H1 (cell line): ENCODE data around the gene FAM174B. TPM values are rescaled to one million over a fixed set of nuclear protein-coding genes. Genes with fewer than 3 reads are reported as not detected.
A peak's percentile ranks its signal among the peaks of the same experiment; 100 is the strongest.

Experiments used
- CTCF ChIA-PET: fragments of 300-600 bp; sonication (Branson Sonifier 250); formaldehyde crosslinking; loops from one replicate; lab custom pipeline; 2021; ENCODE audit not compliant: partially characterized antibody; lab: Charles Lee
- POLR2A ChIA-PET: fragments of 300-600 bp; sonication (Branson Sonifier 250); formaldehyde crosslinking; loops from one replicate; lab custom pipeline; 2021; ENCODE audit warnings: inconsistent platforms; ENCODE audit not compliant: partially characterized antibody; lab: Charles Lee
- DNase-seq, 2 experiments: peaks; one replicate each; pipeline versions ENCODE4 v3.0.0 to v3.0.0-alpha.2; 2010 to 2022; ENCODE audit warnings: low spot score in 2 of 2, low read depth in 1 of 2, mixed read lengths in 1 of 2
- FAIRE-seq: peaks from 2 replicates; lab custom pipeline; 2011; peaks lifted over from hg19 to GRCh38; lab: Jason Lieb, UNC
- H2AFZ ChIP-seq: 2 replicates; pipeline ENCODE4 v1.8.1; 2012; ENCODE audit warnings: low read length, inconsistent platforms
- H2AK5ac ChIP-seq: 2 replicates; pipeline ENCODE4 v1.6.1; 2013; ENCODE audit warnings: low read depth, low read length
- H2BK120ac ChIP-seq: replicated peaks from 2 replicates; pipeline ENCODE3; 2013; ENCODE audit warnings: low read depth, low read length, inconsistent platforms
- H2BK12ac ChIP-seq: 2 replicates; pipeline ENCODE4 v1.6.1; 2013; ENCODE audit warnings: low read depth, low read length
- H2BK15ac ChIP-seq: 2 replicates; pipeline ENCODE4 v1.6.1; 2013; ENCODE audit warnings: low read length
- H2BK20ac ChIP-seq: 2 replicates; pipeline ENCODE4 v1.6.1; 2013; ENCODE audit warnings: low read length
- H2BK5ac ChIP-seq: 2 replicates; pipeline ENCODE4 v1.6.1; 2013; ENCODE audit warnings: low read depth, low read length
- H3K14ac ChIP-seq: 2 replicates; pipeline ENCODE4 v1.6.1; 2013; ENCODE audit warnings: inconsistent platforms; ENCODE audit not compliant: insufficient read length
- H3K18ac ChIP-seq: 2 replicates; pipeline ENCODE4 v1.6.1; 2013; ENCODE audit warnings: low read length; ENCODE audit errors: extremely low read depth
- H3K23ac ChIP-seq: 2 replicates; pipeline ENCODE4 v1.6.1; 2013; ENCODE audit warnings: inconsistent platforms; ENCODE audit not compliant: insufficient read length
- H3K23me2 ChIP-seq: 2 replicates; pipeline ENCODE4 v1.6.1; 2013; ENCODE audit warnings: low read depth, low read length
- H3K27ac ChIP-seq: 2 replicates; pipeline ENCODE4 v1.6.1; 2011; ENCODE audit warnings: low read depth, low read length, inconsistent platforms
- H3K27me3 ChIP-seq, 4 experiments: replicated peaks in 1 of 4; 1 replicate in 1 of 4; 2 replicates in 3 of 4; pipeline versions ENCODE4 v1.6.1 to v1.8.1; 2011 to 2013; ENCODE audit warnings: low read length in 3 of 4, mild to moderate bottlenecking in 3 of 4, inconsistent platforms in 2 of 4, mixed read lengths in 2 of 4, moderate library complexity in 1 of 4; ENCODE audit not compliant: control insufficient read depth in 3 of 4, insufficient read depth in 3 of 4; ENCODE audit errors: extremely low read depth in 1 of 4
- H3K36me3 ChIP-seq, 4 experiments: 2 replicates each; pipeline versions ENCODE4 v1.6.1 to v1.8.1; 2011 to 2013; ENCODE audit warnings: mild to moderate bottlenecking in 4 of 4, low read length in 3 of 4, moderate library complexity in 2 of 4, control low read depth in 1 of 4, inconsistent platforms in 1 of 4; ENCODE audit not compliant: insufficient read depth in 4 of 4, control insufficient read depth in 2 of 4
- H3K4ac ChIP-seq: replicated peaks from 2 replicates; pipeline ENCODE3; 2013; ENCODE audit warnings: low read length, low read depth, mixed read lengths, inconsistent platforms; ENCODE audit not compliant: insufficient read length
- H3K4me1 ChIP-seq, 4 experiments: replicated peaks in 1 of 4; 1 replicate in 1 of 4; 2 replicates in 3 of 4; pipeline versions ENCODE4 v1.6.1 to v1.8.1; 2011 to 2013; ENCODE audit warnings: low read length in 3 of 4, inconsistent platforms in 2 of 4, mixed read lengths in 1 of 4; ENCODE audit not compliant: insufficient read depth in 4 of 4, control insufficient read depth in 3 of 4
- H3K4me2 ChIP-seq, 2 experiments: 2 replicates each; pipeline versions ENCODE4 v1.6.1 to v1.8.1; 2011 to 2013; ENCODE audit warnings: low read depth in 2 of 2, low read length in 2 of 2, control low read depth in 1 of 2, inconsistent platforms in 1 of 2, mild to moderate bottlenecking in 1 of 2; ENCODE audit not compliant: insufficient read depth in 1 of 2
- H3K4me3 ChIP-seq, 4 experiments: fragments of 200-600, 300-600 bp in 1 of 4; sonication (generic), shearing (Covaris generic), sonication (Bioruptor Twin) in 1 of 4; 2 replicates each; pipeline versions ENCODE4 v1.5.1 to v1.8.1; 2011 to 2016; ENCODE audit warnings: low read length in 4 of 4, low read depth in 3 of 4, control low read depth in 2 of 4, inconsistent platforms in 2 of 4, mild to moderate bottlenecking in 2 of 4, mixed read lengths in 1 of 4, moderate library complexity in 1 of 4; ENCODE audit not compliant: insufficient read depth in 2 of 4; ENCODE audit errors: extremely low read depth in 1 of 4
- H3K56ac ChIP-seq: replicated peaks from 2 replicates; pipeline ENCODE3; 2013; ENCODE audit warnings: low read depth, mild to moderate bottlenecking, mixed read lengths, low read length, inconsistent platforms; ENCODE audit not compliant: insufficient read length
- H3K79me1 ChIP-seq: 2 replicates; pipeline ENCODE4 v1.6.1; 2013; ENCODE audit warnings: low read depth, low read length, control low read depth
- H3K79me2 ChIP-seq, 2 experiments: 2 replicates each; pipeline versions ENCODE4 v1.6.1 to v1.8.1; 2012 to 2013; ENCODE audit warnings: low read length in 2 of 2, mild to moderate bottlenecking in 2 of 2, inconsistent platforms in 1 of 2; ENCODE audit not compliant: insufficient read depth in 2 of 2, control insufficient read depth in 1 of 2
- H3K9ac ChIP-seq, 4 experiments: replicated peaks in 1 of 4; 1 replicate in 1 of 4; 2 replicates in 3 of 4; pipeline versions ENCODE4 v1.6.1 to v1.8.1; 2011 to 2013; ENCODE audit warnings: low read depth in 3 of 4, low read length in 3 of 4, control low read depth in 2 of 4, mild to moderate bottlenecking in 2 of 4, moderate library complexity in 2 of 4, inconsistent platforms in 1 of 4; ENCODE audit errors: extremely low read depth in 1 of 4
- H3K9me3 ChIP-seq, 2 experiments: 2 replicates each; pipeline versions ENCODE4 v1.6.1 to v1.8.1; 2012 to 2013; ENCODE audit warnings: mild to moderate bottlenecking in 2 of 2, moderate library complexity in 2 of 2, control low read depth in 1 of 2, inconsistent platforms in 1 of 2, low read depth in 1 of 2, low read length in 1 of 2, mixed read lengths in 1 of 2; ENCODE audit not compliant: insufficient read depth in 2 of 2
- H4K20me1 ChIP-seq, 2 experiments: replicated peaks in 1 of 2; 2 replicates each; pipeline versions ENCODE3 to v1.8.1; 2011 to 2013; ENCODE audit warnings: inconsistent platforms in 2 of 2, low read length in 2 of 2, mild to moderate bottlenecking in 1 of 2; ENCODE audit not compliant: insufficient read depth in 2 of 2, control insufficient read depth in 1 of 2
- H4K5ac ChIP-seq: 2 replicates; pipeline ENCODE4 v1.6.1; 2013; ENCODE audit warnings: low read length, low read depth, mixed read lengths, inconsistent platforms; ENCODE audit not compliant: insufficient read length
- H4K8ac ChIP-seq: 2 replicates; pipeline ENCODE4 v1.8.0; 2013; ENCODE audit warnings: mild to moderate bottlenecking, moderate library complexity, low read length, inconsistent platforms; ENCODE audit not compliant: insufficient read depth; ENCODE audit errors: extremely low read depth
- H4K91ac ChIP-seq: replicated peaks from 2 replicates; pipeline ENCODE3; 2013; ENCODE audit warnings: low read length, mixed read lengths, inconsistent platforms; ENCODE audit not compliant: insufficient read length
- BACH1 ChIP-seq: IDR thresholded peaks from 2 replicates; pipeline ENCODE4 v1.6.1; 2012; ENCODE audit warnings: low read length, improper control_type of control experiment
- EZH2 ChIP-seq: fragments of 200-600 bp; sonication (generic); IDR thresholded peaks from 2 replicates; pipeline ENCODE4 v1.7.1; 2012; ENCODE audit warnings: low read depth, mild to moderate bottlenecking, moderate library complexity, low read length, inconsistent platforms; ENCODE audit not compliant: severe bottlenecking
- JUND ChIP-seq: IDR thresholded peaks from 2 replicates; pipeline ENCODE4 v1.6.1; 2011; ENCODE audit warnings: mild to moderate bottlenecking, improper control_type of control experiment, low read length
- NANOG ChIP-seq: IDR thresholded peaks from 2 replicates; pipeline ENCODE4 v1.6.1; 2011; ENCODE audit warnings: low read length, low read depth, mild to moderate bottlenecking, inconsistent platforms; ENCODE audit not compliant: insufficient read depth, poor library complexity, severe bottlenecking
- POLR2AphosphoS5 ChIP-seq: IDR thresholded peaks from 2 replicates; pipeline ENCODE4 v1.6.1; 2011; ENCODE audit warnings: low read depth, low read length
- RNF2 ChIP-seq: fragments of 200-900, 300-1000 bp; sonication (generic); IDR thresholded peaks from 2 replicates; pipeline ENCODE4 v1.7.1; 2016; ENCODE audit warnings: borderline replicate concordance, low read depth, mild to moderate bottlenecking, antibody characterized with exemption, low read length; ENCODE audit not compliant: poor library complexity, severe bottlenecking; ENCODE audit errors: missing control alignments
- RXRA ChIP-seq: IDR thresholded peaks from 2 replicates; pipeline ENCODE4 v1.6.1; 2011; ENCODE audit warnings: low read depth, mild to moderate bottlenecking, low read length, moderate library complexity; ENCODE audit not compliant: insufficient read depth
- SP2 ChIP-seq: IDR thresholded peaks from 2 replicates; pipeline ENCODE4 v1.6.1; 2012; ENCODE audit warnings: mild to moderate bottlenecking, low read length, inconsistent platforms
- TAF1 ChIP-seq: IDR thresholded peaks from 2 replicates; pipeline ENCODE4 v1.6.1; 2011; ENCODE audit warnings: mild to moderate bottlenecking, low read depth, low read length
- ZNF274 ChIP-seq: IDR thresholded peaks from 2 replicates; pipeline ENCODE4 v1.7.0; 2012; ENCODE audit warnings: low read length, borderline replicate concordance; ENCODE audit errors: extremely low read depth
- WGBS, 2 experiments: shearing (Covaris generic) in 1 of 2; methylation state at CpG; one replicate each; pipeline versions ENCODE4 v1.1.6 to v1.1.7; 2013 to 2015; ENCODE audit warnings: low lambda C conversion rate in 2 of 2, mixed read lengths in 2 of 2, inconsistent platforms in 1 of 2, low coverage in 1 of 2, missing lambda C conversion rate in 1 of 2; ENCODE audit not compliant: insufficient replicate concordance in 2 of 2, insufficient coverage in 1 of 2, insufficient read length in 1 of 2; ENCODE audit errors: extremely low coverage in 1 of 2, missing lambda C conversion rate in 1 of 2; 5-methylcytosine and 5-hydroxymethylcytosine counted together
- polyA plus RNA-seq, 7 experiments: library from polyadenylated mRNA; depleted of rRNA in 3 of 7; stranded (reverse) in 5 of 7; unstranded in 2 of 7; fragments of >200 nt in 5 of 7; fragments of 200-250 nt in 2 of 7; gene quantifications; 1 replicate in 5 of 7; 2 replicates in 1 of 7; 4 replicates in 1 of 7; pipeline versions ENCODE4 v1.2.1 to v1.2.3, GENCODE V29; 2011 to 2013; ENCODE audit warnings: missing spikeins in 2 of 7, mixed read lengths in 2 of 7
- total RNA-seq: library from RNA; stranded (reverse); fragmentation: NEBNext Ultra II Directional; extraction: Animal tissue kit (Norgen Biotek cat#: 25700); gene quantifications from 2 replicates; pipeline ENCODE4 v1.2.1, GENCODE V29; 2021

The FAM174B gene
- total and polyA plus RNA-seq, 2 of the 8 experiments (the other 6 are each of a cell fraction or from before 2014, with no cell fraction given) = 9.3 to 35.2 TPM

- Histone ChIP-seq H3K23ac (no peak overlapping the region), H2AFZ (no peak overlapping the region), H3K79me2 (no peaks in the 10 kb centered on the region), H2BK5ac (no peak overlapping the region), H2BK20ac (no peak overlapping the region), H3K27me3 (no peaks in the 10 kb centered on the region), H4K8ac (no peak overlapping the region), H4K91ac (no peak overlapping the region), H3K56ac (no peak overlapping the region), H3K36me3 (no peaks in the 10 kb centered on the region), H4K5ac (no peak overlapping the region), H2AK5ac (no peak overlapping the region), H3K79me1 (no peaks in the 10 kb centered on the region), H3K4ac (no peak overlapping the region), H3K9me3 (no peaks in the 10 kb centered on the region; a peak in 1 of 4 replicates), H4K20me1 (no peaks in the 10 kb centered on the region), H3K4me2 (no peak overlapping the region), H3K4me3 (no peak overlapping the region), H3K4me1 (no peaks in the 10 kb centered on the region), H2BK12ac (no peak overlapping the region), H2BK120ac (no peak overlapping the region), H3K9ac (no peak overlapping the region), H3K23me2 (no peaks in the 10 kb centered on the region), H3K14ac (no peak overlapping the region), H3K27ac (no peak overlapping the region), H2BK15ac (no peak overlapping the region), H3K18ac (no peak overlapping the region)
- FAIRE-seq (no peak), DNase-seq (peak in 1 of 2 experiments; percentile 8)
- CTCF ChIA-PET = interaction anchor here (0.7 to 1.6 kb wide), 2 partner anchors 38 to 145 kb away, joined by 3 to 4 read pairs; no protein-coding TSS in a partner anchor
- POLR2A ChIA-PET = no interaction called here
- TF ChIP-seq ZNF274 = no peak
- TF ChIP-seq BACH1 = no peak
- no peak for TF ChIP-seq RXRA
- TF ChIP-seq JUND = no peak
- no peak for TF ChIP-seq TAF1
- no peak for TF ChIP-seq RNF2
- no peak for TF ChIP-seq NANOG
- TF ChIP-seq POLR2AphosphoS5 = no peak
- TF ChIP-seq EZH2 = no peak
- no peak for TF ChIP-seq SP2
- WGBS, 2 experiments = 78% methylated on average over 3 of the region's 3 CpGs; no CpG with 5 or more reads in 1 of the 2 experiments
Measured at GRCh38 chr15:92569778-92570177, 85.8 kb downstream of the FAM174B start.
